Fibroblast of peridontal ligament (primary cell): ENCODE measurements around the gene MAP3K2.
A peak's percentile ranks its signal among the peaks of the same experiment; 100 is the strongest.

Experiments used
- DNase-seq: peaks from one replicate; pipeline ENCODE4 v3.0.0-alpha.2; 2010; ENCODE audit errors: extremely low read depth

The MAP3K2 gene

GRCh38 chr2:127351603-127352002 lies 36.2 kb downstream of the MAP3K2 start:
- DNase-seq = no peak

DNA sequence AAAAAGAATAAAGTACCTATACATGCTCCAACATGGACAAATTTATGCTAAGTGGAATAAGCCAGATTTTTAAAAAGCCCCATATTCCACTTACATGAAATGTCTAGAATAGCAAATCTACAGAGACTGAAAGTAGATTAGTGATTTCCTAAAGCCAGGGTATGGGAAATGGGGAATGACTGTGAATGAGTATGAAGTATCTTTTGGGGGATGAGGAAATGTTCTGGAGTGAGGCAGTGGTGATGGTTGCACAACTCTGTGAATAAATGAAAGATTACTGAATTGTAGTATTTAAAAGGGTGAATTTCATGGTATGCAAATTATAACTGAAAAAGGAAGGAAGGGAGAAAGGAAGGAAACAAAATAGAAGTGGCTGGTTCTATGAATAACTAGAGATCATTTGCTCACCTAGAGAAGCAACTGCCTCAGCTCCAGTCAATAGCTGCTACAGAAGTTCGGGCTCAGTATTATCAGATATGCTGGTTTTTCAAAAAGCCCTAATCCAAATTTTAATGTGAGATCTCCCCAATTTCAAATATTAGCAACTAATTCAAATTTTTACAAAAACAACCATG lies 39.3 kb downstream of the MAP3K2 start:
- DNase-seq = peak; percentile 32

DNA sequence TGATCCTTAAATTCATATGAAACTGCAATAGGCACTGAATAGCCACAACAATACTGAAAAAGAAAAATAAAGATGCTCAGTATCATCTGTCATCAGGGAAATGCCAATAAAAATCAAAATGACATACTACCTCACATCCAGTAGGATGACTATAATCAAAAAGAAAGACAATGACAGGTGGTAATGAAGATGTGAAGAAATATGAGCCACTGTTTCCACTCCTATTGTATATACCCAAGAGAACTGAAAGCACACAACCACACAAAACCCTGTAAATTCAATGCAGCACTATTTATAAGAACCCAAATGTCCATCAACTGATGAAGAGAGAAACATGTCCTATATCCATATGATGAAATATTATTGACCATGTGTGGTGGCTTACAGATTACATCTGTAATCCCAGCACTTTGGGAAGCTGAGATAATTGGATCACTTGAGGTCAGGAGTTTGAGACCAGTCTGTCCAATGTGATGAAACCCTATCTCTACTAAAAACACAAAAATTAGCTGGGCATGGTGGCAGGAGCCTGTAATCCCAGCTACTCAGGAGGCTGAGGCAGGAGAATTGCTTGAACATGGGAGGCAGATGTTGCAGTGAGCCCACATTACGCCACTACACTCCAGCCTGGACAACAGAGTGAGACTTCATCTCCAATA lies 39.9 kb downstream of the MAP3K2 start:
- no peak for DNase-seq

GRCh38 chr2:127347015-127347414 lies 40.8 kb downstream of the MAP3K2 start:
- DNase-seq = no peak

- DNase-seq = no peak
Measured at GRCh38 chr2:127343277-127343676, 44.5 kb downstream of the MAP3K2 start.

DNA sequence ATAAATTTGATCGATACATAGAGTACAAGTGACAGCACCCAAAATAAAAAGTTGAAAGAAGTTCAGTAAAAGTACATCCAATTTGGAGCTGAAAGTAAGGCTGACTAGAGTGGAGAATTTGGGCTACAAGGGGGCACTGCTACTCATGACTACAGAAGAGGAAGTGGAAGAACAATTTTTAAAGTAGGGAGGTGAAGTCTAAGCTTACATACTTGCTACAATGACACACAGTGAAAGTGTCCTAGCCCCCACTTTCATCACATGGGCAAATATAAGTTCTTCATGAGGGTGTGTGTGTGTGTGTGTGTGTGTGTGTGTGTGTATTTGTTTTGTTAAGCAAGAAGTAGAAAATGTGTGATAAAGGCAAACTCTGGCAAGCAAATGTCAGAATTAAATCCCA lies 45.7 kb downstream of the MAP3K2 start:
- DNase-seq = no peak

GRCh38 chr2:127332335-127332734 lies 55.4 kb downstream of the MAP3K2 start:
- DNase-seq = no peak

DNA sequence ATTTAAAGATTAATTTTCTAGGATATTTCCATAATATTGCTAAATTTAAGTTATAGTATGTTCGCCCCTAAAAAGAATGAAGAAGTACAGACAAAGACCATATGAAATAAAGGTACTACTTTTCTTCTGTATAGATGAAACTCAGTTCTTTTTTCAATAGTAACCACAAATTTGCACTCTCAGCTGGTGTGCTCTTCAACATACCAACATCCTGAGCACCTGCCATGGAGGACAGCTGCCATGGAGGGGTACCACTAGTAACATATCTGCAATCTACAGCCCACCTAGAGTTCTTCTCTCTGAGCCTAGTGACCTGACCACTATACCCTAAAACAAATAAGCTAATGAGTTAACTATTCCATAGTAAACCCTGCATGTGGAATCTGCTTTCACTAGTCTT lies 57.0 kb downstream of the MAP3K2 start:
- DNase-seq = no peak

DNA sequence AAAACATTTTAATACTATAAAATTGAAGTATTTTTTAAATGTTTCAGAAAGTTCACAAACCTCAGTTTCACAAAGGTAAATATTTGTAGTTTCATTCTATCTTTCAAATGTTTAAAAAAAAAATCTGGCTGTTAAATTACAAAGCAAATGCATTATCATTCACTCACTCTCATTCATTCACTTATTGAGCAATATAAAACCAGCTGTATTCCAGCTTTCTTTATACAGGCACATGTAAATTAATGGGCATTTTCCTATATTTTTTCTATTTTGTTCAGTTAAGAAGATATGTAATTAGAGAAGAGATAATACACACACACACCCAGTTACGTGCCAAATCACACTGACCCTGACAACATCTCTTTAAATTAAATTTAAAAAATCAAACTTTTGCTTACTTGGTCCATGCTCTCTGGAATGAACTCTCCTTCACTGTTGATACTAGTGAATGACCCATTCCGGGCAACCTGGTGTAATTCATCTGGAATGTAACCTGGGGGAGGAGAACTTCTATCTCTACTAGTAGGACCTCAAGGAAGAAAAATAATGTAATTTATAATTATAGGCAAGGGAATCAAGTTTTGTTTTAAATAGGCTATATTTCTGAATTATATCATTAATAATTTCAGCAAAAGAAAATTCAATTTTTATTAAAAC lies 61.4 kb downstream of the MAP3K2 start:
- DNase-seq = no peak

DNA sequence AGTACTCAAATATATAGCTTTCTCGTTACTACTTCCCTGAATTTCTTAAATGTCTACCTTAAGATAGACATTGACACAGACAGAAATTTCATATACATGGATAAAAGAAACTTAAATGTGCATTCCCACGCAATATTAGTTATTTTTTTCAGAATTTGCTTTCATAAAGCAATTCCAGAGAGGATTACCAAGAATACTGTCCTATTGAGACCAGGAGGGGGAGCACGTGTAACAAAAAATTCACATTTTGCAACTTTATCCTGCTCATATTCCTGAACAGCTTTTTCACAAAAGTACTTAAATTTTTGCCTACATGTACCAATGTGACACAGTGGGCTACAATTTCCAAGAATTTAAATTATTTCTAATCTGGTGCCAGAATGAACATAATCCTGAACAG lies 63.1 kb downstream of the MAP3K2 start:
- peak; percentile 83 for DNase-seq

DNA sequence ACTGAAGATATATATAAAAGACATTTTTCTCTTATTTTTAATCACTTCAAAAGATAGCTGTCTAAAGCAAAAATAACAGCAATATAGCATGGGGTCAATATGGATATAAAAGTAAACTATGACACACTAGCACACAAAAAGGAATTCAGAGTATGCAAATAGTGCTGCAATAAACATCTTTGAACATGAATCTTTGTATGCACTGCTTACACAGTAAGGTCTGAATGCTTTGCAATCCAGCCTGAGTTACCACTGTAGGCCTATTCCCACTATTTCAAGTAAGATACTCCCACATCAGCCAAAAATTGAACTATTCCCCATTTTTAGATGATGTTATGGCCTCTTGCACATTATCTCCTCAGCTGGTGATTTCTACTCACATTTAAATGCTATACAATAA lies 66.5 kb downstream of the MAP3K2 start:
- peak; percentile 58 for DNase-seq

- DNase-seq = peak; percentile 30
Measured at GRCh38 chr2:127320586-127321275, 67.0 kb downstream of the MAP3K2 start.

DNA sequence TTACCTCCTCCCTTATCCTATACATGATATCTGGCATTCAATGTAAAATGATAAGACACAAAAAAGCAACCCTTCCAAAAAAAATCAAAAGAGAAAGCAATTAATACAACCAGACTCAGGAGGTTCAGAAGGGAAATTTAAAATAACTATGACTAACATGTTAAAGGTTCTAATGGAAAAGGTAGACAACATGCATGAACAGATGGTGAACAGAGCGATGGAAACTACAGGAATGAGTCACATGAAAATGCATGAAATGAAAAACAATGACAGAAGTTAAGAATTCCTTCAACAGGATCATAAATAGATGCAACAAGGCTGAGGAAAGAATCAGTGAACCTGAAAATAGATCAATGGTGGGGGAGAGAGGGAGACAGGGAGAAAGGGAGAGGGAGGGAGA lies 67.7 kb downstream of the MAP3K2 start:
- DNase-seq = no peak

DNA sequence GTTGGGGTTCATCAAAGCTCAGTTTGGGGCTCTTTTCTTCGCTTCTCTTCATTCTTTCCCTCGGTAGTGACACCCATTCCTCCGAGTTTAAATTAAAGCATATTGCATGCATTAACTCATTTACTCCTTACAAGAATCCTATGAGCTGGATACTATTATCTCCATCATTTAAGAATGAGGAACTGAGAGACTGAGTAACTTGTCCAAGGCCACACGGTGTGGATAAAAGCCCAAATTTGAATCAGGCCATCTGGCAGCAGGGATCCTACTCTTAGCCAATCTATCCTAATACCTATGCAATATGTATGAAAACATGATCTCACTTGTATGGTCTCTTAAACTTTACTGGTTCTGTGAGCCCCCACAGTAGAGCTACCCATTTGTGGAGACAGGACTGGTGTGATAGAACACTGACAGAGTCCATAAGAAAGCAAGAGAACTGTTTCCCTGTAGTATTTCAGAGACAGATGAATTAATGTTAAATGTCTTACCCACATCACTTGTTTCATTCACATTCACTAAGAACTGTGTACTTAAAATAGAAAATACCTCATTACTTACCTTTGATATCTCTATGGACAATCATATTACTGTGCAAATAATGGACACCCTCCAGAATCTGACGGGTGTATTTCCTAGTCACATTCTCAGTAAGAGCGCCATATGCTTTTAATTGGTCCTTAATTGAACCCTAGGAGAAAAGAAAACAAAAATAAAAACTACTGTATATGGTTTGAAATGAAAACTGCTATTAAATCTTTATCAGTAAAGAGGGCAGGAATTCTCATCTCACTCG lies 73.4 kb downstream of the MAP3K2 start:
- DNase-seq = no peak

DNA sequence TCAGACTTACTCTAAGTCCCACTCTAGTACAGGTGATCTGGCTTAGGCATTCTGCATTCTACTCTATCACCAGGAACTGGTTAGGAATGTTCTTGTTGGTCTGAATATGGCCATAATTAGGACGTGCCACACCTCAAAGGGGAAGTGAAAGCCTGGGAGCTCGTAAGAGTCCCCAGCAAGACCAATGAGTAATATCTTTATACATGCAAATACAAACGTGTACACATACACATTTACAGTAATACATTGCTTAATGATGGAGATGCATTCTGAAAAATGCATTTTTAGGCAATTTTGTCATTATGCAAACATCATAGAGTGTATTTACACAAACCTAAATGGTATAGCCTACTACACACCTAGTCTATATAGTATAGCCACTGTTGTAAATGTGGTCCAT lies 74.4 kb downstream of the MAP3K2 start:
- DNase-seq = no peak

GRCh38 chr2:127310980-127311379 lies 76.8 kb downstream of the MAP3K2 start:
- no peak for DNase-seq

- DNase-seq = no peak
Measured at GRCh38 chr2:127309468-127309867, 78.3 kb downstream of the MAP3K2 start.

GRCh38 chr2:127308586-127309138 lies 79.1 kb downstream of the MAP3K2 start:
- no peak for DNase-seq

GRCh38 chr2:127305990-127306585 lies 81.7 kb downstream of the MAP3K2 start:
- DNase-seq = no peak

DNA sequence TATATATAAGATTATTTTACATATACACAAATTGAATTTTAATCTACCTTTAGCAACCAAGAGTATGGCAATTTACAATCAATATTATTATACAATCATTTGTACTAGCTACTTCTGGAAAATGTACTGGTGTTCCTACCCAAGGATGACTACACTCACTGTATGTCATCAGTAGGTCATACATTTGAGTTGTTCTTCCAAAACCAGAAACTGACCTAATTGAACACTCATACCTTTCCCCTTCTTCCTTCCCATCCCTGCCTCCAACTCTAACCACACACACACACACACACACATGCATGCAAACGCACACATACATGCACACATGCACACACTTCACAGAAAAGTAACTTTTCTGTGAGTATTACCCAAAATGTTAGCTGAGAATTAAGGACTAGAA lies 85.6 kb downstream of the MAP3K2 start:
- DNase-seq = no peak
